Panc1 (cell line): Measurements from ENCODE around the gene OR4D2.

Experiments used
- POLR2AphosphoS5 ChIP-seq: IDR thresholded peaks from 2 replicates; pipeline ENCODE4 v1.6.1; 2012; ENCODE audit warnings: mild to moderate bottlenecking, low read depth, low read length, moderate library complexity
- REST ChIP-seq, 2 experiments: IDR thresholded peaks; 2 replicates each; pipeline ENCODE4 v1.6.1; 2011 to 2012; ENCODE audit warnings: low read depth in 2 of 2, control low read depth in 1 of 2, low read length in 1 of 2, mild to moderate bottlenecking in 1 of 2, moderate library complexity in 1 of 2; ENCODE audit not compliant: insufficient read depth in 1 of 2
- SIN3A ChIP-seq: IDR thresholded peaks from 2 replicates; pipeline ENCODE4 v1.6.1; 2012; ENCODE audit warnings: low read depth, mild to moderate bottlenecking, low read length, moderate library complexity, borderline replicate concordance; ENCODE audit not compliant: insufficient read depth
- TCF7L2 ChIP-seq: IDR thresholded peaks from 2 replicates; pipeline ENCODE4 v1.6.1; 2011; ENCODE audit warnings: mild to moderate bottlenecking, low read depth, low read length, inconsistent platforms
- TF ChIP-seq, protein P1 (sequence below): fragments of 450-650 bp; IDR thresholded peaks from 2 replicates; pipeline ENCODE4 v1.5.1; 2017; ENCODE audit warnings: mild to moderate bottlenecking

- TF ChIP-seq, protein P1, sequence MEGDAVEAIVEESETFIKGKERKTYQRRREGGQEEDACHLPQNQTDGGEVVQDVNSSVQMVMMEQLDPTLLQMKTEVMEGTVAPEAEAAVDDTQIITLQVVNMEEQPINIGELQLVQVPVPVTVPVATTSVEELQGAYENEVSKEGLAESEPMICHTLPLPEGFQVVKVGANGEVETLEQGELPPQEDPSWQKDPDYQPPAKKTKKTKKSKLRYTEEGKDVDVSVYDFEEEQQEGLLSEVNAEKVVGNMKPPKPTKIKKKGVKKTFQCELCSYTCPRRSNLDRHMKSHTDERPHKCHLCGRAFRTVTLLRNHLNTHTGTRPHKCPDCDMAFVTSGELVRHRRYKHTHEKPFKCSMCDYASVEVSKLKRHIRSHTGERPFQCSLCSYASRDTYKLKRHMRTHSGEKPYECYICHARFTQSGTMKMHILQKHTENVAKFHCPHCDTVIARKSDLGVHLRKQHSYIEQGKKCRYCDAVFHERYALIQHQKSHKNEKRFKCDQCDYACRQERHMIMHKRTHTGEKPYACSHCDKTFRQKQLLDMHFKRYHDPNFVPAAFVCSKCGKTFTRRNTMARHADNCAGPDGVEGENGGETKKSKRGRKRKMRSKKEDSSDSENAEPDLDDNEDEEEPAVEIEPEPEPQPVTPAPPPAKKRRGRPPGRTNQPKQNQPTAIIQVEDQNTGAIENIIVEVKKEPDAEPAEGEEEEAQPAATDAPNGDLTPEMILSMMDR: no peak
- TF ChIP-seq POLR2AphosphoS5: no peak
- no peak for TF ChIP-seq SIN3A
- no peak for TF ChIP-seq REST (IDR thresholded peaks at IDR 0.05; ENCODE audit: insufficient read depth in 1 of 2, low read depth in 2 of 2, low read length in 1 of 2)
- no peak for TF ChIP-seq TCF7L2
These were observed 24.6 kb downstream of the OR4D2 start for GRCh38 chr17:58191241-58191896.
